NCI-H146 (cell line): ENCODE results near the gene IARS1.
A peak's percentile ranks its signal among the peaks of the same experiment; 100 is the strongest.

Experiments used
- DNase-seq: peaks from one replicate; lab custom pipeline; 2025; lab: John Stamatoyannopoulos, UW

The IARS1 gene

GRCh38 chr9:92293452-92294296 is at the start of gene IARS1:
Gene IARS1 (minus strand): TSS chr9:92293697. CDS start chr9:92289419, 4,278 bp downstream.
- peak; percentile 92 for DNase-seq

GRCh38 chr9:92342825-92343488 is 49.5 kb upstream of the IARS1 start:
- no peak for DNase-seq

GRCh38 chr9:92341578-92341977 is 48.1 kb upstream of the IARS1 start:
- DNase-seq, result no peak

GRCh38 chr9:92333282-92333634 is 39.8 kb upstream of the IARS1 start:
- DNase-seq, result no peak

GRCh38 chr9:92332577-92333281 is 39.2 kb upstream of the IARS1 start:
- no peak for DNase-seq

GRCh38 chr9:92328225-92328624 is 34.7 kb upstream of the IARS1 start:
- DNase-seq, result no peak

- DNase-seq, result no peak
Measured at GRCh38 chr9:92327283-92327850, 33.9 kb upstream of the IARS1 start.

GRCh38 chr9:92325991-92326500 is 32.5 kb upstream of the IARS1 start:
- DNase-seq, result peak; percentile 41

GRCh38 chr9:92325269-92325990 is 31.9 kb upstream of the IARS1 start, which contains the start of the genes CENPP and NOL8:
Gene CENPP (plus strand): TSS chr9:92325953.
Gene NOL8 (minus strand): TSS chr9:92325350. CDS start chr9:92324161, 1,189 bp downstream.
- DNase-seq, result peak; percentile 79

GRCh38 chr9:92324889-92325268 is 31.4 kb upstream of the IARS1 start:
- no peak for DNase-seq

GRCh38 chr9:92324431-92324830 is 30.9 kb upstream of the IARS1 start:
- no peak for DNase-seq

- DNase-seq, result no peak
Measured at GRCh38 chr9:92315456-92315855, 22.0 kb upstream of the IARS1 start.

GRCh38 chr9:92313624-92314012 is 20.1 kb upstream of the IARS1 start:
- no peak for DNase-seq

- DNase-seq, result no peak
Measured at GRCh38 chr9:92312887-92313623, 19.6 kb upstream of the IARS1 start.

- no peak for DNase-seq
Measured at GRCh38 chr9:92310562-92310961, 17.1 kb upstream of the IARS1 start.

- DNase-seq, result no peak
Measured at GRCh38 chr9:92308893-92309292, 15.4 kb upstream of the IARS1 start.

- DNase-seq, result no peak
Measured at GRCh38 chr9:92300936-92301335, 7.4 kb upstream of the IARS1 start.

- DNase-seq, result no peak
Measured at GRCh38 chr9:92299116-92299515, 5.6 kb upstream of the IARS1 start.

GRCh38 chr9:92298036-92298435 is 4.5 kb upstream of the IARS1 start:
- no peak for DNase-seq

- no peak for DNase-seq
Measured at GRCh38 chr9:92297611-92298010, 4.1 kb upstream of the IARS1 start.

- DNase-seq, result no peak
Measured at GRCh38 chr9:92295827-92296258, 2.3 kb upstream of the IARS1 start.
